HepG2 (cell line): Measurements from ENCODE around the gene SEMA4B. TPM values are rescaled to one million over a fixed set of nuclear protein-coding genes. Genes with fewer than 3 reads are reported as not detected.

Experiments used
- ASH2L ChIP-seq: fragments of 300-600, 200-600 bp; sonication (generic); IDR thresholded peaks from 2 replicates; pipeline ENCODE4 v1.7.0; 2017; ENCODE audit warnings: low read depth, mild to moderate bottlenecking, moderate library complexity, mixed read lengths, low read length; ENCODE audit not compliant: insufficient read length
- FOSL2 ChIP-seq: sonication (generic); formaldehyde crosslinking; IDR thresholded peaks from 2 replicates; pipeline ENCODE4 v1.4.0; 2020; ENCODE audit warnings: missing genetic modification reagents
- GABPB1 ChIP-seq: IDR thresholded peaks from 2 replicates; pipeline ENCODE4 v1.6.1; 2016; ENCODE audit warnings: mild to moderate bottlenecking, missing genetic modification reagents, moderate library complexity, missing compliant biosample characterization
- IKZF1 ChIP-seq: fragments of 450-650 bp; IDR thresholded peaks from 2 replicates; pipeline ENCODE4 v1.7.1; 2016
- MED1 ChIP-seq: sonication (generic); formaldehyde crosslinking; IDR thresholded peaks from 2 replicates; pipeline ENCODE4 v1.4.0; 2020; ENCODE audit warnings: missing genetic modification reagents
- MED8 ChIP-seq: sonication (generic); formaldehyde crosslinking; IDR thresholded peaks from 2 replicates; pipeline ENCODE4 v1.8.1; 2023; ENCODE audit warnings: mild to moderate bottlenecking, missing genetic modification reagents; ENCODE audit not compliant: insufficient replicate concordance
- NFATC3 ChIP-seq: sonication (generic); formaldehyde crosslinking; IDR thresholded peaks from 2 replicates; pipeline ENCODE4 v1.5.1; 2020; ENCODE audit warnings: mild to moderate bottlenecking, missing genetic modification reagents
- POLR2AphosphoS5 ChIP-seq: IDR thresholded peaks from 2 replicates; pipeline ENCODE4 v1.6.1; 2012; ENCODE audit warnings: low read depth, low read length
- RBM39 ChIP-seq: fragments of 200-400 bp; formaldehyde crosslinking; IDR thresholded peaks from one replicate; pipeline ENCODE4 v1.6.1; 2018; ENCODE audit warnings: antibody characterized with exemption, mild to moderate bottlenecking, low read depth, low read length; ENCODE audit not compliant: poor library complexity, severe bottlenecking
- SIN3B ChIP-seq: fragments of 150-350 bp; IDR thresholded peaks from 2 replicates; pipeline ENCODE4 v1.6.1; 2014; ENCODE audit warnings: low read length
- SRSF1 ChIP-seq: fragments of 200-400 bp; formaldehyde crosslinking; optimal IDR thresholded peaks from 2 replicates; pipeline ENCODE3; 2017; ENCODE audit warnings: mild to moderate bottlenecking, low read depth, low read length, moderate library complexity
- TBX2 ChIP-seq: sonication (generic); formaldehyde crosslinking; IDR thresholded peaks from 2 replicates; pipeline ENCODE4 v1.5.0; 2020; ENCODE audit warnings: missing genetic modification reagents, mild to moderate bottlenecking, borderline replicate concordance
- TGIF2 ChIP-seq: IDR thresholded peaks from 2 replicates; pipeline ENCODE4 v1.6.1; 2016; ENCODE audit warnings: control low read depth, missing compliant biosample characterization
- ZBTB7A ChIP-seq: sonication (generic); formaldehyde crosslinking; IDR thresholded peaks from 2 replicates; pipeline ENCODE4 v1.8.0; 2022; ENCODE audit warnings: mild to moderate bottlenecking, missing genetic modification reagents
- ZFP37 ChIP-seq: sonication (generic); formaldehyde crosslinking; IDR thresholded peaks from 2 replicates; pipeline ENCODE4 v1.4.0; 2020; ENCODE audit warnings: missing genetic modification reagents, borderline replicate concordance
- ZMYM3 ChIP-seq: sonication (generic); formaldehyde crosslinking; IDR thresholded peaks from 2 replicates; pipeline ENCODE4 v1.5.1; 2020; ENCODE audit warnings: mild to moderate bottlenecking, missing genetic modification reagents
- ZNF225 ChIP-seq: sonication (generic); formaldehyde crosslinking; IDR thresholded peaks from 2 replicates; pipeline ENCODE4 v1.4.0; 2020; ENCODE audit warnings: mild to moderate bottlenecking, missing genetic modification reagents
- ZNF256 ChIP-seq: sonication (generic); formaldehyde crosslinking; conservative IDR thresholded peaks from 2 replicates; pipeline ENCODE4 v1.4.0; 2020; ENCODE audit warnings: missing genetic modification reagents
- ZNF468 ChIP-seq: sonication (generic); formaldehyde crosslinking; IDR thresholded peaks from 2 replicates; pipeline ENCODE4 v1.8.0; 2022; ENCODE audit warnings: mild to moderate bottlenecking, moderate library complexity, missing genetic modification reagents
- ZNF839 ChIP-seq: sonication (generic); formaldehyde crosslinking; IDR thresholded peaks from 2 replicates; pipeline ENCODE4 v1.4.0; 2020; ENCODE audit warnings: missing genetic modification reagents, mild to moderate bottlenecking, borderline replicate concordance
- ZNF841 ChIP-seq: sonication (generic); formaldehyde crosslinking; IDR thresholded peaks from 2 replicates; pipeline ENCODE4 v1.8.1; 2023; ENCODE audit warnings: missing genetic modification reagents, borderline replicate concordance
- polyA plus RNA-seq, 8 experiments: library from polyadenylated mRNA; depleted of rRNA in 3 of 8; stranded (reverse) in 7 of 8; unstranded in 1 of 8; fragments of >200 nt; fragmentation: Illumina TruSeq in 4 of 8; extraction: Trizol in 4 of 8; gene quantifications; 2 replicates each; pipeline versions ENCODE4 v1.2.1 to v1.2.3, GENCODE V29; 2011 to 2016; ENCODE audit warnings: low read depth in 4 of 8, missing spikeins in 1 of 8, mixed read lengths in 1 of 8; ENCODE audit not compliant: insufficient read depth in 1 of 8
- total RNA-seq, 5 experiments: library from RNA; depleted of rRNA; stranded (reverse); fragments of >200 nt; fragmentation: Illumina TruSeq; extraction: Trizol; gene quantifications; 2 replicates each; pipeline ENCODE4 v1.2.3, GENCODE V29; 2016; ENCODE audit warnings: low read depth in 1 of 5
- TF ChIP-seq, protein P1 (sequence below): sonication (generic); formaldehyde crosslinking; IDR thresholded peaks from 2 replicates; pipeline ENCODE4 v1.8.1; 2022; ENCODE audit warnings: mild to moderate bottlenecking, missing genetic modification reagents
- TF ChIP-seq, protein P2 (sequence below): sonication (generic); formaldehyde crosslinking; IDR thresholded peaks from 2 replicates; pipeline ENCODE4 v1.4.0; 2020; ENCODE audit warnings: missing genetic modification reagents
- TF ChIP-seq, protein P3 (sequence below): sonication (generic); formaldehyde crosslinking; IDR thresholded peaks from 2 replicates; pipeline ENCODE4 v1.5.0; 2020; ENCODE audit warnings: mild to moderate bottlenecking, low read depth, missing genetic modification reagents, borderline replicate concordance
- TF ChIP-seq, protein P4 (sequence below): sonication (generic); formaldehyde crosslinking; IDR thresholded peaks from 2 replicates; pipeline ENCODE4 v1.8.0; 2022; ENCODE audit warnings: low read depth, missing genetic modification reagents

Gene SEMA4B
- total and polyA plus RNA-seq, 2 of the 13 experiments (the other 11 are each of a cell fraction or from before 2014, with no cell fraction given), result 2.1 to 17.0 TPM

DNA sequence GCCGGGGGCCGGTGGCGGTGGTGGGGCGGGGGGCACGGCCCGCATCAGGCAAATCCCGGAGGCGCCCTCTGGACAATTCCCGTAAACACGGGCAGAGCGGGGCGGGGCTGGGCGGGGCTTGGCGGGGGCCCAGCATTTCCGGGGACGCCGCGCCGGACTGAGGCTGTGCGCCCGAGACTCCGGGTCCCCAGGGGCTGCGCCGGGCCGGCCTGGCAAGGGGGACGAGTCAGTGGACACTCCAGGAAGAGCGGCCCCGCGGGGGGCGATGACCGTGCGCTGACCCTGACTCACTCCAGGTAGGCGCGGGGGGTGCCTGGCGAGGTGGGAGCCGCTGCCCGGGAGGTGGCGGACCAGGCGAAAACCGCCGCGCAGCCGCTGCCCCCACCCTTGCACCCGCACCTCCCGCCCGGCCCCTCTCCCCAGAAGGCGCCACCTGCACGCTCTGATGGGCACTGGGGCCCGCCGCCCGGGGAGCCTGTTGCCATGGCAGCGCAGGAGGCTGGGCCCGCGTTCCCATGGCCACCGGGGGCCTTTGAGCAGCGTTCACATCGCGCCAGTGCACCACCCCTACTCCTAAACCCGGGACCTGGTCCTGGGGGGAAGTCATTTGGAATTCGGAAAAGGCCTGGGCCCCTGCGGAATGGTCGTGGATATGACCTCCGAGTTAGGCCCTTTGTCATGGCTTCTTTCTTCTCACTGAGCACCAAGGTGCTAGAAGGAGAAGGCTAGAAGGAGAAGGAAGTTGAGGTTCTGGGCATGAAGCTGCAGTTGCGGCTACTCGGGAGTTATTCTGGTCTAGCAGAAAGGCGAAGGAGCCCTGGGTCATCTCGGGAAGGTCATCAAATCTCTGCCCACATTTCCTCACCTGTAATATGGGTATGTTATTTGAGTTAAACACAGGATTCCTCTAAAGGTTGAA is 16.1 kb upstream of the SEMA4B start (continued):
- TF ChIP-seq ZMYM3 (CRISPR knock-in tag) (no peak), MED8 (no peak), NFATC3 (CRISPR knock-in tag) (0 out of 2 replicates have a peak, but pooled peaks have one; percentile 8), ZNF468 (CRISPR knock-in tag) (no peak), ASH2L (peak; percentile 36), ZNF225 (CRISPR knock-in tag) (peak; percentile 71), FOSL2 (CRISPR knock-in tag) (no peak), GABPB1 (CRISPR knock-in tag) (peak; percentile 93), TGIF2 (CRISPR knock-in tag) (no peak), ZNF839 (CRISPR knock-in tag) (no peak), ZNF841 (CRISPR knock-in tag) (no peak), SIN3B (no peak), POLR2AphosphoS5 (peak; percentile 50; the same call in 1 of the 2 replicates), RBM39 (no peak), IKZF1 (no peak), ZNF256 (no peak), MED1 (CRISPR knock-in tag) (peak; percentile 57; the same call in 1 of the 2 replicates), SRSF1 (no peak), TBX2 (CRISPR knock-in tag) (peak; percentile 68; the same call in 1 of the 2 replicates), ZFP37 (no peak; the same call in 1 of the 2 replicates), ZBTB7A (CRISPR knock-in tag) (peak; percentile 51; the same call in 1 of the 2 replicates)
- TF ChIP-seq, protein P1, sequence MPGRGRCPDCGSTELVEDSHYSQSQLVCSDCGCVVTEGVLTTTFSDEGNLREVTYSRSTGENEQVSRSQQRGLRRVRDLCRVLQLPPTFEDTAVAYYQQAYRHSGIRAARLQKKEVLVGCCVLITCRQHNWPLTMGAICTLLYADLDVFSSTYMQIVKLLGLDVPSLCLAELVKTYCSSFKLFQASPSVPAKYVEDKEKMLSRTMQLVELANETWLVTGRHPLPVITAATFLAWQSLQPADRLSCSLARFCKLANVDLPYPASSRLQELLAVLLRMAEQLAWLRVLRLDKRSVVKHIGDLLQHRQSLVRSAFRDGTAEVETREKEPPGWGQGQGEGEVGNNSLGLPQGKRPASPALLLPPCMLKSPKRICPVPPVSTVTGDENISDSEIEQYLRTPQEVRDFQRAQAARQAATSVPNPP, result no peak
- TF ChIP-seq, protein P2, sequence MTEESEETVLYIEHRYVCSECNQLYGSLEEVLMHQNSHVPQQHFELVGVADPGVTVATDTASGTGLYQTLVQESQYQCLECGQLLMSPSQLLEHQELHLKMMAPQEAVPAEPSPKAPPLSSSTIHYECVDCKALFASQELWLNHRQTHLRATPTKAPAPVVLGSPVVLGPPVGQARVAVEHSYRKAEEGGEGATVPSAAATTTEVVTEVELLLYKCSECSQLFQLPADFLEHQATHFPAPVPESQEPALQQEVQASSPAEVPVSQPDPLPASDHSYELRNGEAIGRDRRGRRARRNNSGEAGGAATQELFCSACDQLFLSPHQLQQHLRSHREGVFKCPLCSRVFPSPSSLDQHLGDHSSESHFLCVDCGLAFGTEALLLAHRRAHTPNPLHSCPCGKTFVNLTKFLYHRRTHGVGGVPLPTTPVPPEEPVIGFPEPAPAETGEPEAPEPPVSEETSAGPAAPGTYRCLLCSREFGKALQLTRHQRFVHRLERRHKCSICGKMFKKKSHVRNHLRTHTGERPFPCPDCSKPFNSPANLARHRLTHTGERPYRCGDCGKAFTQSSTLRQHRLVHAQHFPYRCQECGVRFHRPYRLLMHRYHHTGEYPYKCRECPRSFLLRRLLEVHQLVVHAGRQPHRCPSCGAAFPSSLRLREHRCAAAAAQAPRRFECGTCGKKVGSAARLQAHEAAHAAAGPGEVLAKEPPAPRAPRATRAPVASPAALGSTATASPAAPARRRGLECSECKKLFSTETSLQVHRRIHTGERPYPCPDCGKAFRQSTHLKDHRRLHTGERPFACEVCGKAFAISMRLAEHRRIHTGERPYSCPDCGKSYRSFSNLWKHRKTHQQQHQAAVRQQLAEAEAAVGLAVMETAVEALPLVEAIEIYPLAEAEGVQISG (CRISPR knock-in tag), result peak; percentile 54; the same call in 1 of the 2 replicates
- TF ChIP-seq, protein P3, sequence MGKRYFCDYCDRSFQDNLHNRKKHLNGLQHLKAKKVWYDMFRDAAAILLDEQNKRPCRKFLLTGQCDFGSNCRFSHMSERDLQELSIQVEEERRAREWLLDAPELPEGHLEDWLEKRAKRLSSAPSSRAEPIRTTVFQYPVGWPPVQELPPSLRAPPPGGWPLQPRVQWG, result no peak
- TF ChIP-seq, protein P4, sequence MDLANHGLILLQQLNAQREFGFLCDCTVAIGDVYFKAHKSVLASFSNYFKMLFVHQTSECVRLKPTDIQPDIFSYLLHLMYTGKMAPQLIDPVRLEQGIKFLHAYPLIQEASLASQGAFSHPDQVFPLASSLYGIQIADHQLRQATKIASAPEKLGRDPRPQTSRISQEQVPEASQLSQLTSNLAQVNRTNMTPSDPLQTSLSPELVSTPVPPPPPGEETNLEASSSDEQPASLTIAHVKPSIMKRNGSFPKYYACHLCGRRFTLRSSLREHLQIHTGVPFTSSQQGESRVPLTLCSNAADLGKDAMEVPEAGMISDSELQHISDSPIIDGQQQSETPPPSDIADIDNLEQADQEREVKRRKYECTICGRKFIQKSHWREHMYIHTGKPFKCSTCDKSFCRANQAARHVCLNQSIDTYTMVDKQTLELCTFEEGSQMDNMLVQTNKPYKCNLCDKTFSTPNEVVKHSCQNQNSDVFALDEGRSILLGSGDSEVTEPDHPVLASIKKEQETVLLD (CRISPR knock-in tag), result peak; percentile 75
